H9 (cell line): ENCODE results near the gene TMEM192. TPM values are rescaled to one million over a fixed set of nuclear protein-coding genes. Genes with fewer than 3 reads are reported as not detected.

ENCODE experiments used
- DNase-seq: peaks from one replicate; pipeline ENCODE4 v3.0.0-alpha.2; 2017
- H2AFZ ChIP-seq: one replicate; pipeline ENCODE4 v1.6.1; 2013; ENCODE audit warnings: mild to moderate bottlenecking, low read length, control low read depth, moderate library complexity
- H2AK5ac ChIP-seq: 2 replicates; pipeline ENCODE4 v1.6.1; 2013; ENCODE audit warnings: low read length, control low read depth, mixed read lengths; ENCODE audit not compliant: insufficient read length
- H2BK120ac ChIP-seq: one replicate; pipeline ENCODE4 v1.6.1; 2013; ENCODE audit warnings: low read depth, mild to moderate bottlenecking, low read length, control low read depth, inconsistent platforms; ENCODE audit not compliant: poor library complexity, severe bottlenecking
- H2BK12ac ChIP-seq: 2 replicates; pipeline ENCODE4 v1.6.1; 2013; ENCODE audit warnings: low read length, control low read depth, mixed read lengths, low read depth; ENCODE audit not compliant: insufficient read length
- H2BK15ac ChIP-seq: 2 replicates; pipeline ENCODE4 v1.6.1; 2013; ENCODE audit warnings: low read depth, low read length, control low read depth
- H2BK20ac ChIP-seq: one replicate; pipeline ENCODE4 v1.6.1; 2013; ENCODE audit warnings: low read depth, mild to moderate bottlenecking, low read length, control low read depth, inconsistent platforms; ENCODE audit not compliant: poor library complexity, severe bottlenecking
- H2BK5ac ChIP-seq: 2 replicates; pipeline ENCODE4 v1.6.1; 2013; ENCODE audit warnings: low read length, control low read depth, mixed read lengths; ENCODE audit not compliant: insufficient read length
- H3K14ac ChIP-seq: 2 replicates; pipeline ENCODE4 v1.6.1; 2013; ENCODE audit warnings: low read length, control low read depth; ENCODE audit not compliant: insufficient read depth
- H3K18ac ChIP-seq: 2 replicates; pipeline ENCODE4 v1.6.1; 2013; ENCODE audit warnings: low read depth, mild to moderate bottlenecking, mixed read lengths, low read length, control low read depth; ENCODE audit not compliant: insufficient read length
- H3K23ac ChIP-seq: 2 replicates; pipeline ENCODE4 v1.6.1; 2013; ENCODE audit warnings: low read length, control low read depth, mixed read lengths, low read depth; ENCODE audit not compliant: insufficient read length
- H3K23me2 ChIP-seq: 2 replicates; pipeline ENCODE4 v1.6.1; 2013; ENCODE audit warnings: low read depth, mild to moderate bottlenecking, mixed read lengths, low read length, control low read depth; ENCODE audit not compliant: insufficient read length, poor library complexity, severe bottlenecking
- H3K27ac ChIP-seq: 2 replicates; pipeline ENCODE4 v1.5.1; 2013; ENCODE audit warnings: low read length, control low read depth, mixed read lengths, low read depth; ENCODE audit not compliant: insufficient read length
- H3K27me3 ChIP-seq: 2 replicates; pipeline ENCODE4 v1.6.1; 2013; ENCODE audit warnings: low read length, control low read depth, inconsistent platforms; ENCODE audit not compliant: insufficient read depth
- H3K4ac ChIP-seq: 2 replicates; pipeline ENCODE4 v1.6.1; 2013; ENCODE audit warnings: low read depth, mild to moderate bottlenecking, control low read depth, inconsistent platforms, low read length, moderate library complexity
- H3K4me1 ChIP-seq: 2 replicates; pipeline ENCODE4 v1.6.1; 2013; ENCODE audit warnings: low read length, control low read depth, inconsistent platforms; ENCODE audit not compliant: insufficient read depth
- H3K4me2 ChIP-seq: 2 replicates; pipeline ENCODE4 v1.6.1; 2013; ENCODE audit warnings: low read length, control low read depth, mixed read lengths; ENCODE audit not compliant: insufficient read length, insufficient read depth
- H3K56ac ChIP-seq: 2 replicates; pipeline ENCODE4 v1.6.1; 2013; ENCODE audit warnings: low read depth, mild to moderate bottlenecking, mixed read lengths, low read length, control low read depth; ENCODE audit not compliant: insufficient read length
- H3K79me1 ChIP-seq: 2 replicates; pipeline ENCODE4 v1.6.1; 2013; ENCODE audit warnings: low read depth, mild to moderate bottlenecking, moderate library complexity, low read length, control low read depth, inconsistent platforms; ENCODE audit not compliant: insufficient read depth, poor library complexity, severe bottlenecking
- H3K79me2 ChIP-seq: 2 replicates; pipeline ENCODE4 v1.6.1; 2013; ENCODE audit warnings: low read length, control low read depth, inconsistent platforms; ENCODE audit not compliant: insufficient read depth
- H3K9ac ChIP-seq: 2 replicates; pipeline ENCODE4 v1.6.1; 2013; ENCODE audit warnings: low read length, control low read depth, mixed read lengths; ENCODE audit not compliant: insufficient read length; ENCODE audit errors: extremely low read depth
- H3K9me3 ChIP-seq: one replicate; pipeline ENCODE4 v1.6.1; 2013; ENCODE audit warnings: low read depth, low read length, inconsistent platforms; ENCODE audit not compliant: control insufficient read depth
- H3T11ph ChIP-seq: one replicate; pipeline ENCODE4 v1.6.1; 2013; ENCODE audit warnings: mild to moderate bottlenecking, low read length, control low read depth, inconsistent platforms
- H4K20me1 ChIP-seq: one replicate; pipeline ENCODE4 v1.6.1; 2013; ENCODE audit not compliant: control insufficient read depth, insufficient read length, insufficient read depth
- H4K5ac ChIP-seq: 2 replicates; pipeline ENCODE4 v1.6.1; 2013; ENCODE audit warnings: low read depth, mild to moderate bottlenecking, mixed read lengths, low read length, control low read depth; ENCODE audit not compliant: insufficient read length
- H4K8ac ChIP-seq: replicated peaks from 2 replicates; pipeline ENCODE4 v1.6.1; 2013; ENCODE audit warnings: low read length, control low read depth, mixed read lengths, low read depth; ENCODE audit not compliant: insufficient read length
- H4K91ac ChIP-seq: 2 replicates; pipeline ENCODE4 v1.6.1; 2013; ENCODE audit warnings: low read depth, mild to moderate bottlenecking, moderate library complexity, mixed read lengths, low read length, control low read depth; ENCODE audit not compliant: insufficient read length
- H3K27ac Mint-ChIP-seq, 3 experiments: 2 replicates in 2 of 3; 3 replicates in 1 of 3; pipeline ENCODE4 v1.8.0; 2020 to 2021; ENCODE audit warnings: mixed read lengths in 3 of 3, mild to moderate bottlenecking in 1 of 3, moderate library complexity in 1 of 3
- H3K27me3 Mint-ChIP-seq: 2 replicates; pipeline ENCODE4 v1.8.0; 2021; ENCODE audit warnings: low read depth, mild to moderate bottlenecking, moderate library complexity, mixed read lengths
- H3K36me3 Mint-ChIP-seq, 3 experiments: 2 replicates in 2 of 3; 3 replicates in 1 of 3; pipeline ENCODE4 v1.8.0; 2020 to 2021; ENCODE audit warnings: low read depth in 3 of 3, mixed read lengths in 3 of 3; ENCODE audit not compliant: insufficient read depth in 1 of 3
- H3K4me1 Mint-ChIP-seq, 2 experiments: 2 replicates each; pipeline ENCODE4 v1.8.0; 2020; ENCODE audit warnings: mixed read lengths in 2 of 2
- H3K4me3 Mint-ChIP-seq, 2 experiments: 2 replicates in 1 of 2; 3 replicates in 1 of 2; pipeline ENCODE4 v1.8.0; 2020 to 2021; ENCODE audit warnings: mild to moderate bottlenecking in 2 of 2, mixed read lengths in 2 of 2, moderate library complexity in 1 of 2
- H3K9me3 Mint-ChIP-seq, 2 experiments: 2 replicates in 1 of 2; 3 replicates in 1 of 2; pipeline ENCODE4 v1.8.0; 2020; ENCODE audit warnings: mild to moderate bottlenecking in 2 of 2, mixed read lengths in 2 of 2, moderate library complexity in 1 of 2
- CTCF ChIP-seq: fragments of 200-600 bp; sonication (generic); conservative IDR thresholded peaks from 3 replicates; pipeline ENCODE4 v1.8.0; 2021; ENCODE audit warnings: antibody characterized with exemption, mild to moderate bottlenecking
- WGBS: extraction: QIAGEN DNeasy Blood & Tissue Kit; methylation state at CpG from one replicate; pipeline ENCODE4 v1.1.7; 2013; ENCODE audit warnings: missing lambda C conversion rate, low lambda C conversion rate, mixed read lengths; ENCODE audit not compliant: insufficient read length; ENCODE audit errors: extremely low coverage; 5-methylcytosine and 5-hydroxymethylcytosine counted together
- total RNA-seq: library from RNA; stranded (reverse); gene quantifications from 2 replicates; pipeline ENCODE4 v1.2.1, GENCODE V29; 2021

TMEM192 gene
- total RNA-seq, 1 experiment from 2014 or later = 8.3 TPM

DNA sequence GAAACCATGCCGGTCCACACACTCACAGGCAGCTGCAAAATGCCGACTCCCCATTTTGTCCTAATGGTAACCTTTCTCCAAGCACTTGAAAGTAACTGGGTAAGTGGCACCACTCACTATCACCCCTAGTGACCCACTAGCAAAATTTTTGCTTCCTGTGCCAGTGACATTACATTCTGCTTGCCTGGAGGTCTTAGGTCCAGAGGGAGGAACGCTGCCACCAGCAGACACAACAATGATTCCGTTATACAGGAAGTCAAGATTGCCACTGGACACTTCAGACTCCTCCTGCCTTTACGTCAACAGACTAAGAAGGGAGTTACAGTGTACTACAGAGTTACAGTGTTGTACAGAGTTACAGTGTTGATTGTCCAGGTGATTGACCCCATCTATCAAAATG, 11.8 kb upstream of the TMEM192 start:
- Mint-ChIP-seq H3K27ac (0 out of 7 replicates have a peak overlapping the region, but pooled peaks of 1 of the 3 experiments have one; percentile 10), H3K36me3 (no peaks in the 10 kb centered on the region; a peak in 1 of 7 replicates), H3K27me3 (no peaks in the 10 kb centered on the region; the same call in 1 of the 2 replicates), H3K9me3 (peaks cover 0 to 3% of the 10 kb centered on the region in 2 experiments; a peak in 3 of 5 replicates), H3K4me1 (no peaks in the 10 kb centered on the region), H3K4me3 (no peak overlapping the region)
- H3K9me3 ChIP-seq = no peaks in the 10 kb centered on the region
- H3K23ac ChIP-seq = no peak overlapping the region
- no peak overlapping the region for H2BK15ac ChIP-seq
- H3K79me2 ChIP-seq = no peaks in the 10 kb centered on the region
- WGBS = no CpG with 5 or more reads among the region's 5 CpGs
- no peaks in the 10 kb centered on the region for H3K23me2 ChIP-seq
- H2AK5ac ChIP-seq = no peak overlapping the region
- no peak overlapping the region for H4K5ac ChIP-seq
- no peaks in the 10 kb centered on the region for H4K20me1 ChIP-seq
- no peak overlapping the region for H3K27ac ChIP-seq
- H3T11ph ChIP-seq = no peak overlapping the region
- H3K4me1 ChIP-seq = no peaks in the 10 kb centered on the region
- H3K4me2 ChIP-seq = no peak overlapping the region
- no peak for TF ChIP-seq CTCF
- H4K8ac ChIP-seq = no peak overlapping the region
- no peak overlapping the region for H4K91ac ChIP-seq
- no peak overlapping the region for H3K18ac ChIP-seq
- no peak for DNase-seq
- H3K9ac ChIP-seq = no peak overlapping the region
- no peak overlapping the region for H3K14ac ChIP-seq
- no peak overlapping the region for H2BK5ac ChIP-seq
- H3K27me3 ChIP-seq = no peaks in the 10 kb centered on the region
- no peaks in the 10 kb centered on the region for H3K79me1 ChIP-seq
- H2BK120ac ChIP-seq = no peak overlapping the region
- H2BK12ac ChIP-seq = no peak overlapping the region
- no peak overlapping the region for H2AFZ ChIP-seq
- H3K56ac ChIP-seq = no peak overlapping the region
- H2BK20ac ChIP-seq = no peak overlapping the region
- H3K4ac ChIP-seq = no peak overlapping the region
